ENCODE measurements around the gene BIRC6.

GRCh38 chr2:32502941-32503340 lies 146.1 kb downstream of the BIRC6 start:
- TF ChIP-seq POLR2A (IDR thresholded peaks at IDR 0.05; ENCODE audit: low read depth, low read length), result no peak
- no peak for TF ChIP-seq POLR2AphosphoS5 (IDR thresholded peaks at IDR 0.05; ENCODE audit: low read depth, low read length)
- TF ChIP-seq TAF1 (IDR thresholded peaks at IDR 0.05; ENCODE audit: low read depth, low read length), result no peak
- no peak for TF ChIP-seq SPI1 (IDR thresholded peaks at IDR 0.05; ENCODE audit: low read depth, low read length)

Data from GM12891 (cell line).